Fibroblast of pulmonary artery (primary cell): ENCODE results near the gene HOXA3.

Source experiments
- DNase-seq: peaks from one replicate; pipeline ENCODE4 v3.0.0-alpha.2; 2010; ENCODE audit warnings: low read depth
- H3K4me3 ChIP-seq: replicated peaks from 2 replicates; pipeline ENCODE4 v1.5.1; 2011; ENCODE audit warnings: low read depth, mild to moderate bottlenecking, control low read depth, low read length, moderate library complexity
- TF ChIP-seq, protein P1 (sequence below): IDR thresholded peaks from 2 replicates; pipeline ENCODE4 v1.5.1; 2011; ENCODE audit warnings: mild to moderate bottlenecking, control low read depth, low read length, inconsistent platforms; ENCODE audit errors: missing control alignments

The HOXA3 gene

DNA sequence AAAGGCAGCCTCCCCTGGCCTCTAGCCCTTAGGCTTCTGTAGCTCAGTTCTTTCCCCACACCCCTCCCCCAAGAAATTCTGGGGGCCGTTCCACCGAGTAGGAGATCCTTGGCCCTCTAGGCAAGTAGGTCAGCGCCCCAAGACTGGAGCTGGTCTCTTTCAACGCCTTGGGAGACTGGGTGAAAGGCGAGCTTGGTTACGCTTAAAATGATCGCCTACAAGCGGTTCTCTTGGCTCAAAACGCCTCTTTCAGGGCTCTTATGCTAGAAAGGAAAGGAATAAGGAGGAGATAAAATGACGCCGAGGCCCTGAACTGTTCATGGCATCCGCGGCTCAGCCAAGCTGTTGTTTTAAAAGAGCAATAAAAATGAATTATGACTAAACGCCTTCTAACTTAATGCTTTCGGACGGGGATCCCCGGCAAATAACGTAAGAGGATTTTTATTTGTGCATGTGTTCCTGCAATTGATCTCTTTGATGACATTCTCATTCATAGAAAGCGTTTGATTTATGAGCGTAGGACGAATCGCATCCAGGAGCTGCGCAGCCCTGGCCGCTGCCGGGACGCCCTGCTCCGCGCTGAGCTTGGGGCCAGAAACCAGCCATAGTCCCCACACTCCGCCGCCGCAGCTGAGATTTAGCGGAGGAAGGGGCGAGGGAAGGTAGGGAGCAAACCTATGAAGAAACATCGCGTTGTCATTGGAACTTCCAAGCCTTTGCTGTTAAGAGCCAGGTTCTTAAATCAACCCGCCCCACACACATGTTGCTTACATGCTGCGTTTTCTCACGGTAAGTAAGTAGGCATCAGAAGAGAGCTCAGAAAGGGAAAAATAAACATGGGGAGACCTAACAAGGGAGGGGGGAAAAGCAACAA is 53.6 kb downstream of the HOXA3 start:
- no peak for DNase-seq
- H3K4me3 ChIP-seq, result peak overlapping the region; percentile 55
- TF ChIP-seq, protein P1, sequence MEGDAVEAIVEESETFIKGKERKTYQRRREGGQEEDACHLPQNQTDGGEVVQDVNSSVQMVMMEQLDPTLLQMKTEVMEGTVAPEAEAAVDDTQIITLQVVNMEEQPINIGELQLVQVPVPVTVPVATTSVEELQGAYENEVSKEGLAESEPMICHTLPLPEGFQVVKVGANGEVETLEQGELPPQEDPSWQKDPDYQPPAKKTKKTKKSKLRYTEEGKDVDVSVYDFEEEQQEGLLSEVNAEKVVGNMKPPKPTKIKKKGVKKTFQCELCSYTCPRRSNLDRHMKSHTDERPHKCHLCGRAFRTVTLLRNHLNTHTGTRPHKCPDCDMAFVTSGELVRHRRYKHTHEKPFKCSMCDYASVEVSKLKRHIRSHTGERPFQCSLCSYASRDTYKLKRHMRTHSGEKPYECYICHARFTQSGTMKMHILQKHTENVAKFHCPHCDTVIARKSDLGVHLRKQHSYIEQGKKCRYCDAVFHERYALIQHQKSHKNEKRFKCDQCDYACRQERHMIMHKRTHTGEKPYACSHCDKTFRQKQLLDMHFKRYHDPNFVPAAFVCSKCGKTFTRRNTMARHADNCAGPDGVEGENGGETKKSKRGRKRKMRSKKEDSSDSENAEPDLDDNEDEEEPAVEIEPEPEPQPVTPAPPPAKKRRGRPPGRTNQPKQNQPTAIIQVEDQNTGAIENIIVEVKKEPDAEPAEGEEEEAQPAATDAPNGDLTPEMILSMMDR, result no peak

DNA sequence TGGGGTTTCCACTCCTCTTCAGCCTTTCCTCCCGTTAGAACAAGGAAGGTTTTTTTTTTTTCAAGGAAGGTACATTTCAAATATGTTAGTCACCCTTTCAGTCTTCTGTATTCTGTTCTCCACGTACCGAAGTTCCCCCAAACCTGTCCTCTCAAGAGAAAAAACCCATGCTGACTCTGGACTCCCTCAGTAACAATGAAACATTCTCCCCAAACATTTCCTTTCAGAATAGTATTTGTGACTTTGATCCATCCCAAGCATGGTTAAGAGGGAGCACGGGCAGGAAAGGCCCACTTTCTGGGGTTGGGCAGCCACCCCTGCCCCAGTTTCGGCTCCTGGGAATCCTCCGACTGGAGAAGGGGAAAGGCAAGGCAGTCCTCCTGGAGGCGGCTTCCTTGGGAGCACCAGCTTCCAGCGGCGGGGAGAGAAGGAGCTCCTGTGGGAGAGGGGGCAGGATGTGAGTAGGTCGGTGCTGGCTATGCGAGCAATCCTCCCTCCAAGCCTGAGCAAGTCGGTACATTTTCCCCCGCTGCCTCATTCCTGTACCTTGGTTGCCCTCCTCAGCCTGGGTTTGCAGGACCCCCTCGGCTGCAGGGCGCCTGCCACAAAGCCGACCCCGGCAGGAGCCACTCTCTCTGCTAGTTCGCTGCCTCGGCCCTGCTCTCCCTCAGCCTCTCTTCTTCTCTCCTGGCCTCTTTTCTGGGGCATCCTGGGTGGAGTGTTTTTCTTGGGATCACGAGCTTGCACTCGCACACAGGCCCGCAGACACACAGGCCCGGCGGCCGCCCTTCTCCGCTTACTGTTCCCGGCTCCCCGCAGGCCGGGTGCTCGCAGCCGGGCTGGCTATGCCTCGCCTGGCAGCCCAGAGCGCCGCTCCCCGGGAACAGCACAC is 54.5 kb downstream of the HOXA3 start:
- H3K4me3 ChIP-seq, result peak overlapping the region; percentile 55
- no peak for DNase-seq
- TF ChIP-seq, protein P1, result no peak

DNA sequence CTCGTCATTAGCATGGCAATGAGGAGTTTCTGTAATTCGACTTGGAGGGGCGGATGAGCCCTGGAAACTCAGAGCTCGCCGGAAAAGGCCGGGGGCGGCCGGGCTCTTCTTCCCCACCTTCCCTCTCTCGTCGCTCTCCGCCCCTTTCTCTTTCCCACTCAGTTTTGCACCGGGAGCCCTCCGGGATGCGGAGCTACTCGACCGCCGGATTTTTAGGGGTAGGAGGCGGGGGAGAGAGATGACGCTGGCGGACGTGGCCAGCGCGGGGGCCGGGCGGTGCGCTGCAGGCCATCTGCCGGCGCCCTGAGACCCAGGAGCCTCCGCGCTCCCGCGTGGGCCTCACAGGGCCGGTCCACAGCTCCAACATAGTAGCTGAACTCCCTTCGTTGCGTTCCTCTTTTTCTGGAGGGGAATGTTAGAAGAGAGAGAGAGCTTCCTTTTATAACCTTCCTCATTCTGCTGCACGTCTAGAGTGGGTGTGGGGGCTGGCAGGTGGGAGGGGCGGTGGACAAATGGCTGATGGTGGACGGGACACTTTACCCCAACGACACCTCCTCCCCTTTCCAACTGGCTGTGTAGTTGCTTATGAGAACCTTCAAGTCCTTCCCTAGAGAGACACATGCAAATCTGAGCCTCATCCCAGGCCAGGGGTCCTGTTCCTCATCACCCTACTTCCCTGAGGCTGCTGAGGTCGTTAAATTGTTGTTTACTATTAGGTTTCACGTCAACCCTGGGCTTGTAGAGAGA is 55.4 kb downstream of the HOXA3 start:
- no peak for DNase-seq
- peak overlapping the region; percentile 55 for H3K4me3 ChIP-seq
- TF ChIP-seq, protein P1, result no peak

DNA sequence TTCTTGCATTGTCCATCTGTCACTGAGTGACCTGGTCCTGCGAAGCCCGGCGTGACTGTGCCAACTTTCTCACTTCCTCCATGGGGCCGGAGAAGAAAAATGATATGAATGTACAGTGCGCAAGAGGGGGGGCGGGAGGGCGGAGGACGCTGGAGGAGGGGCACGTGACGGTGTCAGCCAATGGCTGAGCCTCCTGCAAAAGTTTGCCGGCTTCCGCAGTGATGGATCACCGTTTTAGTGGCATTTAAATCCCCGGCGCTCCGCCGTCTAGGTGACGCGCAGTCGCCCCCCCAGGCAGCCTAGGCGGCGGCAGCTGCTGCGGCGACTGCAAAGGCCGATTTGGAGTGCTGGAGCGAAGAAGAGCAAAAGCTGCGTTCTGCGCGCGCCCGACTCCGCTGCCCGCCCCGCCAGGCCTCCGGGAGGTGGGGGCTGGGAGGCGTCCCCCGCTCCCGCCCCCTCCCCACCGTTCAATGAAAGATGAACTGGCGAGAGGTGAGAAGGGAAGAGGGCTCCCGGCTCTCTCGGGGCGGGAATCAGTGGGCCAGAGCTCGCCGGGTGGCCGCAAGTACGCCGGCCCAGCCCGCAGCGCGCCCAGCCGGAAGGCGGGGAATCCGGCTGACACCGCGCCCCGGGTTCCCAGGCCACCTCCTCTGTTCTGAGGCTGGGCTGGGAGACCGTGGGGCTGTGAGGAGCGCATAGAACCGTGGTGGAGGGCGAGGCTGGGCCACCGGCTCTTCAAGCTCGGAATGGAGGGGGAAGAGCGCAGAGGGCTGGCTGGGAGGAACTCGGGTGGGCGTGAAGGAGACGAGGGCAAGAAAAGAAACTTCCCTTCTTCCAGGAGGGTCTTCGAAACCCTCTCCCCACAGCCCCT is 56.3 kb downstream of the HOXA3 start, which contains the start of gene HOXA1:
Gene HOXA1 (minus strand): TSS at position 104 of the 871 bp plus-strand sequence. CDS start 88 bp downstream, at position 16.
- DNase-seq, result peak; percentile 72
- H3K4me3 ChIP-seq, result peak within 1 kb of the TSS; percentile 55
- TF ChIP-seq, protein P1, result no peak

DNA sequence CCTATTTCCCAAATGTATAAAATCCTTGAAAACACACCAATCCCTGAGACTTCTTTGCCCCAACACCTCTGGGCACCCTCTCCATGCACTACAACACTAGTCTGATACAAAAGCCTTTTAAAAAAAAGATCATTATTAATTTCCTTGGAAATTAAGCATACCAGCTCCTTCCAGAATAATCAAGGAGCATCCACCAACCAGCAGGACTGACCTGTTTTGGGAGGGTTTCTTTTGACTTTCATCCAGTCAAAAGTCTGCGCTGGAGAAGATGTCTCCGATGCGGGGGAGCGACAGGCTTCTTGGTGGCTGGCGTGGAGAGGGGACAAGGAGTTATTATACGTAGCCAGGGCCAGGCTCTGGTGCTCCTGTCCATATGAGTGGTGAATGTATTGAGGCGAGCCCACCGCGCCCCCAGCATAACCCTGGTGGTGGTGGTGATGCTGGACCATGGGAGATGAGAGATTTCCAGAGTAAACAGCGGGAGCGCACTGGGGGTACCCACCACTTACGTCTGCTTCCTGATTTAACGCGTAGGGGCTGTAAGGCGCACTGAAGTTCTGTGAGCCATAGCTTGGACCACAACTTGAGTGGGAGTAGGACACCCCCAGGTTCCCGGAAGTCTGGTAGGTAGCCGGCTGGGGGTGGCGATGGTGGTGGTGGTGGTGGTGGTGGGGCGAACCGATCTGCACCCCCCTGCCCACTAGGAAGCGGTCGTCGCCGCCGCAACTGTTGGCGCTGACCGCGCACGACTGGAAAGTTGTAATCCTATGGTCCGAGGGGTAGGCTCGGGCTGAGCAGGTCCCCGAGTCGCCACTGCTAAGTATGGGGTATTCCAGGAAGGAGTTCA is 57.1 kb downstream of the HOXA3 start:
- TF ChIP-seq, protein P1, result no peak
- peak overlapping the region; percentile 41 for H3K4me3 ChIP-seq
- DNase-seq, result no peak
